Stimulated activated CD4-positive, alpha-beta T cell treated with anti-CD3 and anti-CD28 coated beads, Interleukin-1b, Interleukin-23, amount 100 ng/mL, for 48 hours (primary cell): ENCODE data around the gene ERICH6B.

Source experiments
- DNase-seq: peaks from one replicate; pipeline ENCODE4 v3.0.0-alpha.2; 2020

The ERICH6B gene

DNA sequence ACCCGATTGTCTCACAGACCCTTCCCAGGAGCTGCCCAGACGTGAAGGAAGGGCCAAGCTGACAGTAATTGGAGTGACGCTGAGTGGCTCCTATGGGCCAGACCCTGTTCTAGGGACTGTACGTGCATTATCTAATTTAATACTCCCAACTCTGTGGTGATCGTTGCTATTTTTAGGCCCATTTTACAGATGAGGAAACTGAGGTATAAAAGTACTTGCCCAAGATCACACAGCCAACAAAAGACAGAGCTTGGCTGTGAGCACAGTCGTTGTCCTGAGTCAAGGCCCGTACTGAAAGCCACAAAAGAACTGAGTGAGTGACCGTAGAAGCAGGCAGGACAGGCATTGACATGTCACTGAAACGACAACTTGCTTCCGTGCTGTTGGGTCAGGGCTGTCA, 74.7 kb downstream of the ERICH6B start:
- DNase-seq: no peak

DNA sequence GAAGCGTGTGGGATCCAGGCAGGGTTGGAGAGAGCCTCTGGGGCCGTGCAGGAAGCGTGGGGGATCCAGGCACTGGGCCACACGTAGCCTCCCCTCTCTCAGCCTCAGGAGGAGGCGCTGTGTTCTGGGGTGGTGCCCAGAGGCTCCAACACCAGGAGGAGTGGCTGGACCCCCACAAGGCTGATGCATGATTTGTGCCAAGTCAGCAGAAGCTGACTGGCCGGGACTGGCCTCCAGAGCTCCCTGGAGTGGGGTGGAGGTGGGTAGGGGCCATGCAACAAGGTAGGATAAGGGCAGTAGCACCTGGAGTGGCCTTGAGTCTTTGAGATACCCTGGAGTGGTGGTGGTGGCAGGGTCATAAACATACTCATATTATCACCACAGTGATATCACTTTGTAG, 75.3 kb downstream of the ERICH6B start:
- no peak for DNase-seq

DNA sequence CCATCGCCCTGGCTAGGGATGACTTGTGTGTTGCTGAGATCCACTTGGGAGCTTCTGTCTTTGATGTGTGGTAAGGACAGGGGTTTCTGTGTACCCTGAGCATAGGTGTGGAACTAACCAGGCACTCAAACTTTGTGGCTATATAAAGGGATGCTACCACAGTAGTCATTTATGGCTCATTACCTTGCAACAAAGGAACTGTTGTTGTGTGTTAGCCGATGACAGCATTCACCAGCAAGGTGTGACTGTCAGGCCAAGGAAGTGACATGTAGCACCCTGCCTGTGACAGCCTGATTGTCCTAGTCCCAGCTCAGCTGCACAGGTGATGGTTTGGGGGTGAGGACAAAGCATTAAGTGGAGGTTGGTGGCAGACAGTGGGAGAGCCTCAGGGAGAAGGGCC, 77.2 kb downstream of the ERICH6B start:
- DNase-seq: no peak

DNA sequence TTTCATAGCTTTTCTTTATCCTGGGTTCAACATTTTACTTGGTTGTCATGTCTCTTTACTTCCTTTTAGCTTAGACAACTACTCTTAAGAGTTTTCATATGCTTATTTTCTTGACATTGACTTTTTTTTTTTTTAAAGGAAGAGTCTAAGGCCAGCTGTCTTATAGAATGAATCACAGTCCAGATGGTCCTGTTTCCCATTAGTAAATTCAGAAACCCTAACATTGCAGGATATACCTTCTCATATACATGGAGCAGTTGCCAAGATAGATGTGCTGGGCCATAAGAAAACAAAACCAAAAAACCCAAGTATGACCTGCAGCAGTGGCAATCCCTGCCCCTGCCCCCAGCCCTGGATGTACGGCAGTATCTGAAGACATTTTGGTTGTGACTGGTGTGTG, 78.0 kb downstream of the ERICH6B start:
- DNase-seq: no peak

DNA sequence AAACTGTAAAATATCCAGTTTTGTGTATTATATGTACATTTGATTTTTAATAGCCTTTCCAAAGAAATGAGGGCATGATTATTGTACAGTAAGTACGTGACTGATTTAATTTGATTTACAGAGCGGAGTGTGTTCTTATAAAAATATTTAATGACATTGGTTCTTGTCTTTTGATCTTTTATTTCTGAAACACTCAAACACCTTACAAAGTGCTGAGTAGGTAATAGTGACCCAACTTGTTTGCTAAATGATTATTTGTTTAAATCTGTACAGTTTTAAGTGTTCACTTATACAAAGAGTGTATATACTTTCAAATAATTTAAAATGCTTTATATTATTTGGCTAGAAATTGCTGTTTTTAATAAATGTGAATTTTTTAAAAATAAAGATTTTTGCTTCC, 79.3 kb downstream of the ERICH6B start:
- DNase-seq: no peak

DNA sequence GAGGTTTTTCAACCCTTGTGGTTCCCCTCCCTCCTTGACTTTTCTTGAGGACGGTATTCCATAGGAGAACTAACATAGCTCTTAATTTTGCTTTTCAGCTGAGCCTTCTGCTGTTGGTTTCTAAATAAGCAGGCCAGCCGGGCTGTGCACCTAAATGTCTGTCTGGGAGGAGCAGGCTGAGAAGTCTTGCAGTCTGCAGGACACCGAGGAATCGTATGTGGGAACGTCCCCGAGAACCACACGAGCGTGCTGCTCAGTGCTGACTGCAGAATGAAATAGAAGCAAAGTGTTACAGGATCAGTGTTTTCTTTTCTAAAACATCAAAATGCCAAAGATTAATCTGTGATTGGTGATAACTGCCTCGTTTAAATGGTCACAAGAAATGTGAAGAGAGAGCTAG, 80.9 kb downstream of the ERICH6B start:
- no peak for DNase-seq

DNA sequence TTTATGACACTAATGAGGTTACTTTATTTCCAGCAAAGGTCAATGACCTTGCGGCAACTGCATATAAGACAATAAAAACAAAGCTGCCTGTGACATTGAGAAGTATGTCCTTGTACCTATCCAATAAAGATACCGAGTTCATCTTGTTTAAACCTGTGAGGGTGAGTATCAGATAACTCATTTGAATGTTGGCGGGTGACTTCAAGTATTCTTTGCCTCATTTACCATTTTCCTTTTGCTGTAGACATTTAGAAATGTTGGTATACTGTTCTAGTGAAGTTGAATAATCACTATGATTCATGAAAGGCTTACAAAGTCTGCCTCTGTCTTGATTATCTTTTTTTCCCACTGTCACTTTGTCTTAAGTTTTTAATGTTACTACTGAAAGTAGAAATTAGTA, 85.8 kb downstream of the ERICH6B start:
- no peak for DNase-seq

DNA sequence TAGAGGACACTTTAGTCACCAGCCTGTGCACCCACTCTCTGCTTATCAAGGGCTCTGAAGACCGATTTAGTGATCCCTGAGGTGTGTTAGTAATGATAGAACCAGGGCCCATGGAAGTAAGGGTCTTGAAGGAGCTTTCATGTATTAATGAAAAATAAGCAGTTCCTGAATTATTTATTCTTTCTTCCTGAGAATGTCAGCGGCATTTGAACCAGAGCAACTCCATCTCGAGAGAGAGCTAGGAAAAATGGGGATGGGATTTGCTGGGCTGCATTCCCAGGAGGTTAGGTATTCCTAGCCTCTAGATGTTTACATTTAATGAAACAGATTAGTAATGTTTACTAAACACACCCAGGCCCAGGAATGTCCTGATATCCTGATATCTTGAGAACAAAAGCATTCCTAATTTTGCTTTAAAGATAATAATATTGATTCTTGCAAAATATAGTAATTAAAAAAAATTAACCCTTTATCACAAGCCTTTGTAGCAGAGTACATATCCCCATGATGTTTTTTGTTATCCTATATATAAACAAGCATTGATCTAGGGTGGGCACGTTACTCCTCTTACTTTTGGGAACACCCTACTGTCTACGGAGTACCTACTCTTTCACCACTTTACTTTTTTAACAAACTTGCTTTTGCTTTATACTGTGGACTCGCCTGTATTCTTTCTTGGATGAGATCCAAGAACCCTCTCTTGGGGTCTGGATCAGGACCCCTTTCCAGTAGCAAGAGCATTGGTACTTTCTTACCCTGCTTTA, 87.7 kb downstream of the ERICH6B start:
- no peak for DNase-seq

DNA sequence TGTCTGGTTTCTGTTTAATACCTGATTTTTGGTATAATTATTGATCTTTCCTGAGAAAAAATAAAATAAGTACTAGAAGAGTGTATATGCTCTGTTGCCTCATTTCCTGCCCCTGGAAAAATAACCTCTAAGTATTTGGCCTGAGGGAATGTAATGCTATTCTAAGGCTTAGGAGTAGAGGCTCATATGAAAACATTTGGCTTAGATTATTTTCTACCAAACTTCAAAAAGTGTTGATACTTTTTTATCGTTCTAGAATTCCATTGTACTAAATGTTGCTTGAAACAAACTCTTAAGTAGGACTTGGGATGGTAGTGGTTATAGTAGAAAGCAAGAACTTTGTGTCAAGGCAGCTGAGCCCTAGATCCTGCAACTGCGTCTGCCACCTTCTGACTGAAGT, 93.0 kb downstream of the ERICH6B start:
- DNase-seq: no peak

DNA sequence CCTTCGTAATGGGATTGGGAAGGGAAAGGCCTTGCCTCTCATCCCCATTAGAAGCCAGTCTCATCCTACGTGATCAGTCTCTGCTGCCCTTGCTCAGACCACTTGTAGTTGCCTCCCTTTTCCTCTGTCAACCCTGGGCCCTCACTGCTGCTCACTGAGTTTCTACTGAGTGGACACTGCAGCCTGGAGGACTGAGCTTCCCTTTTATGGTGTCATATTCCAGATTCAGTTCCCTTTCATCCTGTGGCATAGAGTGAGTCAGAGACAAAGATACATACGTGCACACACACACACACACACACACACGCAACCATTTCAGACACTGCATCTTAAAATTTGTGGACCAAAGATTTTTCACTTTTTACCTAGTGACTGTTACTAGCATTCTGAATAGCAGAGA, 94.2 kb downstream of the ERICH6B start:
- no peak for DNase-seq

DNA sequence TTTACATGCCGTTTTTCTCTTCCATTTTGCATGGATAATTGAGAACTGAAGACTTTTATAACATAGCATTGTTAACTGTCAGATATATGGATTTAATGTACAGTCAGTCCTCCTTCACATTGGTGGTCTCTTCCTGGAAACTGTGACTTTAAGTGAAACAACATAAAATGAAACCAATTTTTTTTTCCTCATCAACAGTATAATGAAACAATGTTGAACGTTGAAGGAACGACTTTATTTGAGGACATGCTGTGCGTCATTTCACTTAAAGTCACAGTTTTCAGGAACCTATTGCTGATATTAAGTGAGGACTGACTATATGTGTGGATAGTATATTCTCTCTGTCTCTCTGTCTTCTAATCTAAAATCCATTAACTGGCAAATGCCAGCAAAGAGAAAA, 96.0 kb downstream of the ERICH6B start:
- no peak for DNase-seq

DNA sequence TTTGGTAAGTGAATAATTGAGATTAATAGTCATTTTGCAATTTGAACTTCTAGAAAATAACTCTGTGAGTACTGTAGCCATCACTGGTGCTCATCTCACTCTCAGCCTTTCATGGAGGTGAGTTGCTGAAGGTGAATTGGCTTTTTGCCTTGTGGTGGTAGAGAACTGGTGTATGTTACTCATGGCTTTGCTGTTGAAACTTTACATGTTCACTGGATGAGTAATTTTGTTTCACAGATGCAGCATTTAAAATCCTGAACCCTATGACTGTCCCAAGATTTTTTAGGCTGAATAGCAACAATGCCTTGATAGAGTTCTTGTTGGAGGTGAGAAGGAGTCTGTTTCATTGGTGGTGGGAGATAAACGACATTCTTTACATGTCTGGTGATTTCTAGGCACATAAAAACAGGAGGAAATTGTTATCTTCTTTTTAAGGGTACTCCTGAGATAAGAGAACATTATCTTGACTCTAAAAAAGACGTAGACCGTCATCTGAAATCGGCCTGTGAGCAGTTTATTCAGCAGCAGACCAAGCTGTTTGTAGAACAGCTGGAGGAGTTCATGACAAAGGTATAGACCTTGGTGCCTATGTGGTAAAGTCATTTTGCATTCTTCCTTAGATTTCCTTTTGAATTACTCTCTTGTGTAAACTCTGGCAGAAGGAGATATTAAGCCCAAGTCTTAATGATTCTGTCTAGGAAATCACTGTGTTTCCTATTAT, 96.9 kb downstream of the ERICH6B start:
- peak; percentile 14 for DNase-seq

DNA sequence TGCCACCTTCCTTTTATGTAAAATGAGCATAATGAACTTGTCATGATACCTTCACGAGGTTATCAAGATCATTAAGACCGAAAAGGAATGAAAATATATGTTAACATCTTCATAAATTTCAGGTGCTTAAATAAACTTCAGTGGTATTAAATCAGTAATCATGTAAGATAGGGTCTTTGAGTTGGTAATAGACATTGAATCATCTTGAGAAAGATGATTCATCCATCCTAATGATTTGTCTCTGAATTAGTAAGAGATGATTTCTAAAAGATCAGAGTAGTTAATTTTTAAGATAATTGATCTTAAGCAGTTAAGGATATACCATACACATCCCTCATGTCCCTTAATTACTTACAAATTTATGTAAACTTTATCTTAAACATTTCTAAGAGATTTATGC, 98.8 kb downstream of the ERICH6B start:
- no peak for DNase-seq

DNA sequence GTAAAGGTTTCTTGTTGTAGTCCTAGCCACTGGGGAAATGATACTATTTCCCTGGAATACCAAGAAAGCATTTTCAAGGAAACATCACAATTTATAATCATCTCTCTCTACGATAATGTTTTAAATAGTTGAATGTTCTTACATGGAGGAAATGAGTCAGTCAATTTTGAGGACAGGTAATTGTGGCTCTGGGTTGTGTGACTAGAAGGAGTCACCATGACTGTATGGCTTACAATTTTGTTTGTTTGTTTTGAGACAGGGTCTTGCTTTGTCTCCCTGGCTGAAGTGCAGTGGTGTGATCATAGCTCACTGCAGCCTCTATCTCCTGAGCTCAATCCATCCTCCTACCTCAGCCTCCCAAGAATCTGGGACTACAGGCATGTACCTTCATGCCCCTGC, 103.4 kb downstream of the ERICH6B start:
- DNase-seq: no peak

DNA sequence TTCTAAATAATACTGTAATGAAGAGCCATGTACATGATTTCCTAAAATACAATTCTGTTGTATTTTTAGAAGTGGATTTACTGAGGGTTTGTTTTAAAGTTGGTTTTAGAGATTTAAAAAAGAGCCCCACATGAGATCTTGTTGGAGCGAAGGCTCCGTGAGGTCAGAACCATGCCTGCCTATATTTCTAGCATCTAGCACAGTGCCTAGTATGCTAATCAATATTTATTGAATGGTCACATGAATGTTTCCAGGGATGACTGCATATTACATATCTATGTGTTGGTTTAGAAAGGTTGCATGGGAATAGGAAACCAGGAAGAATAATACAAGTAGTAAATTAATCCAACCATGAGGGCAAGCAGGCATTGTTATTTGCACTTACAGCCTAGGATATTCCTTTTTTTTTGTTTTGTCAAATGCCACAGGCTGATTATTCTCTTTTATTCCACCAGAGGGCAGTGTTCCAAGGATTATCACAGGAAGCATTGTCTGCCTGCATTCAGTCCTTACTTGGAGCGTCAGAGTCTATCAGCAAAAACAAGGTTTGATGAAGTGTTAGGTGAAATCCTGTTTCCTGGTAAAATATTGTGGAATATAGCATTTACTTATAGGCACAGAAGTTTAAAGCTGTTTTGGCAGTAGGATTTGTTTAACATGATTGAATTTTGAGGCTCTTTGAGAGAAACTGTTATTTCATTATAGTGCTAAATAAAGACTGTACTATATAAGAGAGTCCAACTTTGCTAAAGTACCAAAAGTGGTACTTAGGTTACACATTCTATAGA, 104.0 kb downstream of the ERICH6B start:
- peak; percentile 5 for DNase-seq

DNA sequence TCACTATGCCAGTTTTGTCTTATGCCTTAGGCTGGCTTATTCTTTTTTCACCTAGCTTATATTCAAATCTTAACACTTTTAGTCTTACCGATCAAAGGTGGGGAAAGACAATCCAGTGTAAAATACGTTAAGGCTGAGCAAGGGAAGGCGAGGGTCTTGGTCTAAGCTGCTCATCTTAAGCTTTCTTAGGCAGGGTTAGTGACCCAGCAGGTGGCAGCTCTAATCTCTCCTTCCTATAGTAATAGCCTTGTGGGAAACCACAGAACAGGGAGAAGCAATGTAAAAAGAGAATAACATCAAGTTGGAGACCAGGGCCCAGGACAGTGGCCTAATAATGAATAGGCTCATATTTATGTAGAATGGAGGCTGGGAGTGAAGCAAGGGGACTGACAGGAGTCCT, 104.9 kb downstream of the ERICH6B start:
- no peak for DNase-seq

DNA sequence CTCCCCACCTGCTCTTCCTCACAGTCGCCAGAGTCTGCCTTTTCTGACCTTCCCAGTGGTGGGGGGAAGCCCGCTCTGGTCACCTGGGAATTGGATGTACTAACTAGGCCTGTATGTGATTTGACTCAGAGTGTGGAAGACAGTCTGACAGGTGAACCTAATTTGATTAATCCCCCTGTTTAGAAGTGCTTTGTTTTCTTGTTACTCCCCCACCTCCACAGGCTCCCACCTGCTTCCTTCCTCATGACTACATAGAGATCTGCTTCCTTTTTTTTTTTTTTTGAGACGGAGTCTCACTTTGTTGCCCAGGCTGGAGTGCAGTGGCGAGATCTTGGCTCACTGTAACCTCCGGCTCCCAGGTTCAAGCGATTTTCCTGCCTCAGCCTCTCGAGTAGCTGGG, 106.8 kb downstream of the ERICH6B start:
- no peak for DNase-seq

DNA sequence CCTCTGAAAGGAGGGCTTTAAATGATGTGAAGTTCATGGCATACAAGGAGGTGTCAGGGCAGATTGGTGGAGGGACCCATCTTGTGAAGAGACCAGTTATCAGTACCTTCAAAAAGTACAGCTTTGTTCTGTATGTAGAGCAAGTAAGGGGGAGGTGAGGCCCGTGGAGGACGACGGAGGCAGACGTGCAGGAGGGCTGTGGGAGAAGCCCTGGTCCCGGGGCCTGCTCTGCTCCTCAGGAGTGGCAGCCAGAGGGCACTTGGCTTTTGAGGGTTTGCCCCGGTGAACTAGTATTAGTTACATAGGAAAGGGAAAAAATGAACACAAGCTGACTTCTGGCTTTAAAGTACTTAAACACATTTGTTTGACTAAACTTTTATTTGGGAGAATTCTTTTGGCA, 108.7 kb downstream of the ERICH6B start:
- DNase-seq: no peak

DNA sequence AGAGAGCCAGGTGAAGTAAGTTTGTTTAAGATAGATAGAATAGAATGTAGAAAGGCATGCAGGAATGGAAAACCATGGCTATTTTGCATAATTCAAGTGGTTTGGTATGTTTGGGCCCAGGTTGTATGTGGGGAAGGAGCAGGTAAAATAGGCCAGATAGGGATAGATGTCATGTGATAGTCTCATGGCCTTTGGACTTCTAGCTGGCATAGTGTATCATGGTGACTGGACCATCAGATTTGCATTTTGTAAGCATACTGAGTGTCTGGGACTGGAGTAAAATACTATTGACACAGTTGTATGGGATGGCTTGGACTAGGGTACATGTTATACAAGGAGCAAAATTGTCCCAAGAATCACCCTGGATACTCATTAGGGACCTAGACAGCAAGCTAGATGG, 111.9 kb downstream of the ERICH6B start:
- DNase-seq: no peak

DNA sequence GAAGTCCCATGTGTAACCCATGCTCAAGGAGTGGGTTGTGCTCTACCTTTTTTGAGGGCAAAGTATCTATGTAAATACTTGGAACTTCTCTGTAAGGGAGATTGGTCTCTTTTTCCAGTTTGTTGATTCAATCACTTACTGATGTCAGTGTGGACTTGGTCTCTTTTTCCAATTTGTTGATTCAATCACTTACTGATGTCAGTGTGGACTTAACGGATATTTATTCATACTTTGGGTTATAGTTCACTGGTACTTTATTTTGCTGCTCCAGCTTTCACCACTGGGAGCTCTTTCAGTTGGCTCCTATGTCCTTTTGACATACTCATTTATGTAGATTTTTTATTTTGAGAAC, 114.4 kb downstream of the ERICH6B start:
- no peak for DNase-seq

DNA sequence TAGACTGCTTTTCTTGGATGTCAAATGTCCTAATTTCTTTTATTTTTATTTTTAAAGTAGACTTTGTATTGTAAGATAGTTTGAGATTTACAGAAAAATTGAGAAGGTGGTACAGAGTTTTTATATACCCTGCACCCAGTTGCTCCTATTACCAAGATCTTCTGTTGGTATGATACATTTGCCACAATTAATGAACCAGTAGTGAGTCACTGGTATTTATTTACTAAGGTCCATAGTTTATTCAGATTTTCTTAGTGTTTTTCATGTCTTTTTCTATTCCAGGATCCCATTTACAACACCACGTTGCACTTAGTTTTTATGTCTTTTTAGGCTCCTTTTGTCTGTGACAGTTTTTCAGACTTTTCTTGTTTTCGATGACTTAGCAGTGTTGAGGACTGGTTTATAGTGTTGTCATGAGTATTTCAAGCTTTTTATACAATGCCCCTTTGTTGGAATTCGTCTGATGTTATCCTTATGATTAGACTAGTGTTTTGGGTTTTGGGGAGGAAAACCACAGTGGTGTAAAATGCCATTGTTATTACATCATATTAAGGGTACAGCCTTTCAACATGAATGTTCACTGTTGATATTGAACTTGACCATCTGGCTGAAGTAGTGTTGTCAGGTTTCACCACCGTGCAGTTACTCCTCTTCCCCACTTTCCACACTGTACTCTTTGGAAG, 114.9 kb downstream of the ERICH6B start:
- no peak for DNase-seq

DNA sequence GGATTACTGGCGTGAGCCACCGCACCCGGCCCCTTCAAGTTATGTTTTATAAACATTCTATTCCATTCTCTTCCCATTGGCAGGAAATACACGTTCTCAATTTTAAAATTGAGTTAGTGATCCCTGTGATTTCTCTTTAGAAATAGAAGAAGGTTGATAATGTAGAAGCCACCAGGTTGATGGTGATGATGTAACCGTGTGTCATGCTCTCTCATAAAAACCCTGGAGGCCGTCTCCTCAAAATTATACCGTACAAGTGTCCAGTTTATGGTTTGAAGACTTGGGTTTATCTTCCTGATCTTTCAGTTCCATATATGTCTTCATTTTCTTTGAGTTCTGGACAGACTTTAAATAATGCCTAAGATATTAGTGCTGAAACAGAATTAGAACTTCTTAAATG, 118.6 kb downstream of the ERICH6B start:
- no peak for DNase-seq

DNA sequence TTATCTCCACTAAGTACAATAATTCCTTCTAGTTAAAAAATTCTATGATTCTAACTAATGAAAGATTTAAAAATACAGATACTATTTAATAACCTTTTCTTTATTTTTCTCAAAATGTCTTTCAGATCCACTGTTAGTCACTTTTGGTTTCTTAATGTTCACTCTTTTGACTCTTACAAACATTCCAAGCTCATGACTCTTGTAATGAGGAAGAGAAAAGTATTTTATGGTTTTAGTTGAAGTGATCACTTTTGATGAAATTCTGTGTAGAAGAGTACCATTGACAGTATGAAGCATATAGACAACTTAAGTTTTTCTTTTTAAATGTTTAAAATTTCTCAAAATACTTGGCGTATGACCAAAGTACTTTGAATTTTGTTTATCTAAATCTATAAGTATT, 123.0 kb downstream of the ERICH6B start:
- DNase-seq: no peak
